ENCODE results near the gene ENC1. TPM values are rescaled to one million over a fixed set of nuclear protein-coding genes. Genes with fewer than 3 reads are reported as not detected.

ENC1 gene
- total RNA-seq, 1 experiment from 2014 or later, result 37.0 TPM

GRCh38 chr5:74595143-74595925, 45.2 kb downstream of the ENC1 start:
- in situ Hi-C loops (cut with HindIII; ENCODE audit: low pct_unique_long_range_greater_than_20kb, low sequenced_read_pairs) (no loop called here), intact Hi-C loops (cut with micrococcal nuclease; ENCODE audit: unreplicated experiment) (no loop called here)
- BruUV-seq (replicated peaks), result no TSS peak
- Histone ChIP-seq H3K27me3 (ENCODE audit: control insufficient read depth, insufficient read depth, low read length) (no peaks in the 10 kb centered on the region), H3K27ac (ENCODE audit: low read length) (no peak overlapping the region), H3K9me3 (ENCODE audit: control insufficient read depth, insufficient read depth, low read depth, low read length) (no peaks in the 10 kb centered on the region), H3K4me3 (ENCODE audit: low read depth in 2 of 2, low read length in 2 of 2) (no peak overlapping the region), H3K36me3 (ENCODE audit: control insufficient read depth, insufficient read depth, low read length) (no peaks in the 10 kb centered on the region), H3K4me1 (ENCODE audit: control insufficient read depth, insufficient read depth, low read length) (no peaks in the 10 kb centered on the region)
- ChIA-PET POLR2A (no interaction called here), CTCF (interaction anchor here (0.6 kb wide), 1 partner anchor 483 kb away, joined by 5 read pairs; no protein-coding TSS in a partner anchor)
- TF ChIP-seq, protein P1, sequence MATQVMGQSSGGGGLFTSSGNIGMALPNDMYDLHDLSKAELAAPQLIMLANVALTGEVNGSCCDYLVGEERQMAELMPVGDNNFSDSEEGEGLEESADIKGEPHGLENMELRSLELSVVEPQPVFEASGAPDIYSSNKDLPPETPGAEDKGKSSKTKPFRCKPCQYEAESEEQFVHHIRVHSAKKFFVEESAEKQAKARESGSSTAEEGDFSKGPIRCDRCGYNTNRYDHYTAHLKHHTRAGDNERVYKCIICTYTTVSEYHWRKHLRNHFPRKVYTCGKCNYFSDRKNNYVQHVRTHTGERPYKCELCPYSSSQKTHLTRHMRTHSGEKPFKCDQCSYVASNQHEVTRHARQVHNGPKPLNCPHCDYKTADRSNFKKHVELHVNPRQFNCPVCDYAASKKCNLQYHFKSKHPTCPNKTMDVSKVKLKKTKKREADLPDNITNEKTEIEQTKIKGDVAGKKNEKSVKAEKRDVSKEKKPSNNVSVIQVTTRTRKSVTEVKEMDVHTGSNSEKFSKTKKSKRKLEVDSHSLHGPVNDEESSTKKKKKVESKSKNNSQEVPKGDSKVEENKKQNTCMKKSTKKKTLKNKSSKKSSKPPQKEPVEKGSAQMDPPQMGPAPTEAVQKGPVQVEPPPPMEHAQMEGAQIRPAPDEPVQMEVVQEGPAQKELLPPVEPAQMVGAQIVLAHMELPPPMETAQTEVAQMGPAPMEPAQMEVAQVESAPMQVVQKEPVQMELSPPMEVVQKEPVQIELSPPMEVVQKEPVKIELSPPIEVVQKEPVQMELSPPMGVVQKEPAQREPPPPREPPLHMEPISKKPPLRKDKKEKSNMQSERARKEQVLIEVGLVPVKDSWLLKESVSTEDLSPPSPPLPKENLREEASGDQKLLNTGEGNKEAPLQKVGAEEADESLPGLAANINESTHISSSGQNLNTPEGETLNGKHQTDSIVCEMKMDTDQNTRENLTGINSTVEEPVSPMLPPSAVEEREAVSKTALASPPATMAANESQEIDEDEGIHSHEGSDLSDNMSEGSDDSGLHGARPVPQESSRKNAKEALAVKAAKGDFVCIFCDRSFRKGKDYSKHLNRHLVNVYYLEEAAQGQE (IDR thresholded peaks at IDR 0.05; ENCODE audit: insufficient read depth in 1 of 2, low read depth in 2 of 2, low read length in 1 of 2), result no peak
- TF ChIP-seq SIN3A (IDR thresholded peaks at IDR 0.05; ENCODE audit: borderline replicate concordance, insufficient read depth, low read depth, low read length) (no peak), TCF7L2 (IDR thresholded peaks at IDR 0.05; ENCODE audit: low read depth, low read length) (no peak), POLR2AphosphoS5 (IDR thresholded peaks at IDR 0.05; ENCODE audit: low read depth, low read length) (no peak)
- TF ChIP-seq, protein P2, sequence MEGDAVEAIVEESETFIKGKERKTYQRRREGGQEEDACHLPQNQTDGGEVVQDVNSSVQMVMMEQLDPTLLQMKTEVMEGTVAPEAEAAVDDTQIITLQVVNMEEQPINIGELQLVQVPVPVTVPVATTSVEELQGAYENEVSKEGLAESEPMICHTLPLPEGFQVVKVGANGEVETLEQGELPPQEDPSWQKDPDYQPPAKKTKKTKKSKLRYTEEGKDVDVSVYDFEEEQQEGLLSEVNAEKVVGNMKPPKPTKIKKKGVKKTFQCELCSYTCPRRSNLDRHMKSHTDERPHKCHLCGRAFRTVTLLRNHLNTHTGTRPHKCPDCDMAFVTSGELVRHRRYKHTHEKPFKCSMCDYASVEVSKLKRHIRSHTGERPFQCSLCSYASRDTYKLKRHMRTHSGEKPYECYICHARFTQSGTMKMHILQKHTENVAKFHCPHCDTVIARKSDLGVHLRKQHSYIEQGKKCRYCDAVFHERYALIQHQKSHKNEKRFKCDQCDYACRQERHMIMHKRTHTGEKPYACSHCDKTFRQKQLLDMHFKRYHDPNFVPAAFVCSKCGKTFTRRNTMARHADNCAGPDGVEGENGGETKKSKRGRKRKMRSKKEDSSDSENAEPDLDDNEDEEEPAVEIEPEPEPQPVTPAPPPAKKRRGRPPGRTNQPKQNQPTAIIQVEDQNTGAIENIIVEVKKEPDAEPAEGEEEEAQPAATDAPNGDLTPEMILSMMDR (IDR thresholded peaks at IDR 0.05), result no peak
- no peak; the same call in 1 of the 2 replicates for ATAC-seq
- no peak for DNase-seq (ENCODE audit: low read depth, low spot score)

DNA sequence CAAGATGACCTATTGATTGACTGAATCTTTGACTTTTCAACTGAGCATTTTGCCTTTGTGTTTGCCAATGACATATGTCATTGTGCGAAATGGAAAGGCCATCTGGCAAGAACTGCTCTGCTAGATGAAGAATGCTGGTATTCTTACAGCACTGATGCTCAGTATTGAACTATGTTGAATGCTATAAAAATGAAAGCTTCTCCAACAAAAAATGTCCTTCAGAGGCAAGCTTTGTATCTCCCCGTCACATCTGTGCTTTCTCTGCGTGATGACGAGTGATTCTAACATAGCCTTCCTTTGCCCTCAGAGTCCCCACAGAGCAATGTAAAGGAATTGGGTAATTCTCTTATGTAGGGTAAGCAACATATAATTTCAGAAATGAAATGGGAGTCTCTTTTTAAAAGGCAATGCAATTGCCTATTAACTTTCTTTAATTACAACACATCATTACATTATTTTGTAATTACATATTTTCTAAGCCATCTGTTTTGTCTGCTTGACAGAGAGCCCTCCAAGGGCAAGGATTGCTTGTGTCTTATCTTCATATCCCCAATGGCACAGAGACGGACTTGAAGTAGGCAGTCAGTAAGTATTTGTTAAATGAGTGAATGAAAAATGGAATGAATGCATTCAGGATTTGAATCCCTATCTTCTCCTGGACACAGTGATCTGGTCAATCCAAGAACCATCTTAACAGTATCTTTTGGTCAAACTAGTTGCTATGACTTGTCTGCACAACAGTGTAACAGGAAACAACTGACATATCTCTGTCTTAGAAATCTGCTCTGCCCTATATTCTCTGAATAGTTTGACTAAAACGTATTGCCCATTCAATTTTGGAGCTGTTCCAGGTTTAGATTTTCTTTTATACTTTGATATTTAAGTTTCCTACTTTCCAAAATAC, 46.1 kb downstream of the ENC1 start:
- H3K4me1 ChIP-seq (ENCODE audit: control insufficient read depth, insufficient read depth, low read length), result no peaks in the 10 kb centered on the region
- in situ Hi-C loops (cut with HindIII; ENCODE audit: low pct_unique_long_range_greater_than_20kb, low sequenced_read_pairs), result no loop called here
- no peak for DNase-seq (ENCODE audit: low read depth, low spot score)
- POLR2A ChIA-PET, result no interaction called here
- intact Hi-C loops (cut with micrococcal nuclease; ENCODE audit: unreplicated experiment), result no loop called here
- no peak overlapping the region for H3K27ac ChIP-seq (ENCODE audit: low read length)
- CTCF ChIA-PET, result no interaction called here
- TF ChIP-seq TCF7L2 (IDR thresholded peaks at IDR 0.05; ENCODE audit: low read depth, low read length) (no peak), POLR2AphosphoS5 (IDR thresholded peaks at IDR 0.05; ENCODE audit: low read depth, low read length) (no peak), SIN3A (IDR thresholded peaks at IDR 0.05; ENCODE audit: borderline replicate concordance, insufficient read depth, low read depth, low read length) (no peak)
- TF ChIP-seq, protein P2 (IDR thresholded peaks at IDR 0.05), result no peak
- TF ChIP-seq, protein P1 (IDR thresholded peaks at IDR 0.05; ENCODE audit: insufficient read depth in 1 of 2, low read depth in 2 of 2, low read length in 1 of 2), result no peak
- H3K9me3 ChIP-seq (ENCODE audit: control insufficient read depth, insufficient read depth, low read depth, low read length), result no peaks in the 10 kb centered on the region
- no peak for ATAC-seq
- no peak overlapping the region for H3K4me3 ChIP-seq (ENCODE audit: low read depth in 2 of 2, low read length in 2 of 2)
- H3K36me3 ChIP-seq (ENCODE audit: control insufficient read depth, insufficient read depth, low read length), result no peaks in the 10 kb centered on the region
- BruUV-seq (replicated peaks), result no TSS peak
- H3K27me3 ChIP-seq (ENCODE audit: control insufficient read depth, insufficient read depth, low read length), result no peaks in the 10 kb centered on the region
